Stimulated activated effector memory CD8-positive, alpha-beta T cell treated with anti-CD3 and anti-CD28 coated beads, Interleukin-12 subunit alpha, Interleukin-12 subunit beta, amount 100 ng/mL, for 72 hours (primary cell): ENCODE measurements around the gene LMAN2.
A peak's percentile ranks its signal among the peaks of the same experiment; 100 is the strongest.

ENCODE experiments used
- ATAC-seq: fragments of 150-1000 bp; cut with Tn5 transposase; 2 replicates; pipeline ENCODE4 v1.10.0; 2021
- DNase-seq, 2 donors: peaks; one replicate each; pipeline ENCODE4 v3.0.0; 2021 to 2022; ENCODE audit warnings: low spot score in 2 of 2
- H3K27ac Mint-ChIP-seq: one replicate; pipeline ENCODE4 v1.8.0; 2022; ENCODE audit warnings: mild to moderate bottlenecking, mixed read lengths
- H3K36me3 Mint-ChIP-seq: one replicate; pipeline ENCODE4 v1.8.0; 2022; ENCODE audit warnings: mild to moderate bottlenecking, mixed read lengths
- H3K4me1 Mint-ChIP-seq: one replicate; pipeline ENCODE4 v1.8.0; 2022; ENCODE audit warnings: mixed read lengths
- H3K4me3 Mint-ChIP-seq: one replicate; pipeline ENCODE4 v1.8.0; 2022; ENCODE audit warnings: mild to moderate bottlenecking, mixed read lengths
- H3K9me3 Mint-ChIP-seq: one replicate; pipeline ENCODE4 v1.8.0; 2022; ENCODE audit warnings: mixed read lengths

LMAN2 gene

DNA sequence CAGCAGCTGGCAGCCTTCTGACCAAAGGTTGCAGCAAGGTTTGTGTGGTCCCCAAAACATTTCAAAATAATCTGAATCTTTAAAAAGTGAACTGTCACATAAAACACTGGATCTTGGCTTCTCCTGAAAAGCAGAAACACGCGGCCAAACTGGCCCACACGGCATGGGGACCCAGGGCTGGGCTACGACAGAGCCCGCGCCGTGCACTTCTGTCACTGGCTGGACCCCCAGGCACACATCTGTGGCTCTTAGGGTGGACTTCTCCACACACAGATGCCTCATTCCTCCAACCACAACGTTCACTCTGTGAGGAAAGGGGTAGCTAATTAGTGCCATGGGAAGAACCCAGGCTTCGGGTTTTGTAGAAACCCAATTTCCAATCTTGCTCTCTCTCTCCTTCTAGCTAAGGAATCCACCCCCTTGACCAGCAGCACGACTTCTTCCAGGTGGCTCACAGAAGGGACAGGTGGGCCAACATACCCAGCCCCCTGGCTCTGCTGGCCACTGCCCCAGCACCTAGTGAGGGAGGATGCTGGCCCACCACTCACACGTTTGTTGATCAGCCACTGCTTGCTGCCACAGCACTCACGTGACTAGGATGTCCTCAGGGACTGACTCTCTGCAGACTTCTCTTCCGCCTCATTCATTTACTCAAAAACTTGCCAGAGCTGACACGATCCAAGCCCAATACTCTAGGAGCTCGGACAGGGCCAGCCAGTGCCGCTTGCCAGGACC, 17.9 kb downstream of the LMAN2 start:
- Mint-ChIP-seq H3K36me3 (peaks cover 83% of the 10 kb centered on the region), H3K27ac (peak overlapping the region; percentile 82), H3K4me3 (no peak overlapping the region), H3K9me3 (no peaks in the 10 kb centered on the region), H3K4me1 (peaks cover 47% of the 10 kb centered on the region)
- DNase-seq (no peak), ATAC-seq (no peak)

- H3K27ac Mint-ChIP-seq = peak overlapping the region; percentile 82
- no peak overlapping the region for H3K4me3 Mint-ChIP-seq
- ATAC-seq = no peak
These were observed 18.6 kb downstream of the LMAN2 start for GRCh38 chr5:177332896-177333260.

DNA sequence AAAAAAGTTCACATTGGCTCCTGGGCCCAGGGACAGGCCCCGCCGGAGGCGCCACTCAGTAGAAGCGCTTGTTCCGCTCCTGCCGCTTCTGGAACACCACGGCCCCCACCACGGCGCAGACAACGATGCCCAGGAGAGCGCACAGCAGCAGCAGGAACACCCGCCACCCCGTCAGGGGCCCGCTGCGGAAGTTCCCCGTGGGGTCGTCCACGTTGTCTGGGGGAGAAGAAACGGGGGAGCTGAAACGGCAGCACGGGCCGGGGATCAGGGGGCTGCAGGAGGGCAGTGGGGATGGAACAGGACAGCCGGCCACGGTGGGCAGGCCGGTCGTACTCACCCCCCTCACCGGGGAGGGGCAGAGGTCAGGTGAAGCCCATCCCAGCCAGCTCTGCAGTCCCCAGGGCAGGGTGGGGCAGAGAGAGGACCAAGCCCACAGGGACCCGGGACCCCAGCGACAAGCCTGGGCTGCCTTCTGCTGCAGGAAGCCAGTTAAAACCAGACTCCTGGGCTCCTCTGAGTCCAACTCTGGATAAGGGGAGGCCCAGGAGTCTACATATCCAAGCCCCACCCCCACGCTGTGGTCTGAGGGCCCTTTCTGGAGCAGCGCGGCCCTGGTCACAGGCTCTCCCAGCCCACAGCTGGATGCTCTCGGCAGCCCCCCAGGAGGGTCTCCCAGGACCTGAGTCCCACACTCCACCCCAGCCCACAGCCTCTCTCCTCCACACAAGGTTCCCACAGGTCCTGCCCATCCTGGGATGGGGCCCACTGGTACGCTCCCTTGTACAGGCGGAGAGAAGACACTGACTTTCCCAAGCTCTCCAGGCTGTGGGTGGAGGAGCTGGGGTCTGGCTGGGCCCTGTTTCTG, 19.2 kb downstream of the LMAN2 start:
- H3K36me3 Mint-ChIP-seq = peaks cover 87% of the 10 kb centered on the region
- peaks cover 59% of the 10 kb centered on the region for H3K4me1 Mint-ChIP-seq
- ATAC-seq (no peak), DNase-seq (no peak)
- peak overlapping the region; percentile 82 for H3K27ac Mint-ChIP-seq
- no peaks in the 10 kb centered on the region for H3K9me3 Mint-ChIP-seq
- no peak overlapping the region for H3K4me3 Mint-ChIP-seq

More at GRCh38 chr5:177332896-177333260, 18.6 kb downstream of the LMAN2 start:
- peaks cover 87% of the 10 kb centered on the region for H3K36me3 Mint-ChIP-seq
- H3K4me1 Mint-ChIP-seq = peaks cover 53% of the 10 kb centered on the region
- no peak for DNase-seq
- no peaks in the 10 kb centered on the region for H3K9me3 Mint-ChIP-seq

DNA sequence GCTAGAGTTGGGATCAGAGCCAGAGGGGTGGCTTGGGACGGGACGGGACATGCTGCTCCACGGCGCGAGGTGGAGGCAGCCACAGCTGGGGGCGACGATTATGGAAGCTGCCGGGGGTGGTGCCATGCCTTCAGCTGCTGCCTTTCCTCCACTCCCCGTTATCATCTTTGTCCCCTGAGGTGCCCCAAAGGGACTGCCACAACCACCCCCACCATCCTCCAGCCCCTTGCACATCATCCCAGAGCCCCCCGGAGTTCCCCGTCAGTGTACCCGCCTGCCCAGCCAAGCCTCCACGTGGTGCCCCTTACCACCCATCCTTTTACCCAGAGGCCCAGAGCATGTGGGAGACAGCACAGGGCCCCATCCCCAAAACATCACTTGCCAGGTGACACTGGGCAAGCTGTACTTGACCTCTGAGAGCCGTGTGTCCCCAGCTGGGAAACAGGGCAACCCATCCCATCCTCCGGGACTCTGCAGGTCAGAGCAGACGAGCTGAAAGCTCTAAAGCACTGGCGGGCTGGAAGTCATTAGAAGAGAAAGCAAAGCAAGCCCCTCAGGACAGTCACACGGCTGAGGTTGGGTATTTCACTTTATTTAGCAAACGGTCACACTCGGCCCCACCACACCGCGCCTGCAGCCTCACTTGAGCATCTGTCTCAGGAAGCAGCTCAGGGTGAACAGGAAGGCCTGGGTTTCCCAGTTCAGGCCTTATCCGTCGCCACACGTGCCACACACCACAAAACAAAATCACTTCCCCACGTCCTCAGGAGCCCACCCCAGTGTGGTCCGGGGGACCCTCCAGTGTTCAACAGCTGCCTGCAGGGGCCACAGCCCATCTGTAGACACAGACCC, 20.3 kb downstream of the LMAN2 start:
- no peak for ATAC-seq
- Mint-ChIP-seq H3K9me3 (no peaks in the 10 kb centered on the region), H3K4me3 (no peak overlapping the region), H3K4me1 (peaks cover 56% of the 10 kb centered on the region), H3K36me3 (peaks cover 89% of the 10 kb centered on the region), H3K27ac (peak overlapping the region; percentile 74)
- no peak for DNase-seq

DNA sequence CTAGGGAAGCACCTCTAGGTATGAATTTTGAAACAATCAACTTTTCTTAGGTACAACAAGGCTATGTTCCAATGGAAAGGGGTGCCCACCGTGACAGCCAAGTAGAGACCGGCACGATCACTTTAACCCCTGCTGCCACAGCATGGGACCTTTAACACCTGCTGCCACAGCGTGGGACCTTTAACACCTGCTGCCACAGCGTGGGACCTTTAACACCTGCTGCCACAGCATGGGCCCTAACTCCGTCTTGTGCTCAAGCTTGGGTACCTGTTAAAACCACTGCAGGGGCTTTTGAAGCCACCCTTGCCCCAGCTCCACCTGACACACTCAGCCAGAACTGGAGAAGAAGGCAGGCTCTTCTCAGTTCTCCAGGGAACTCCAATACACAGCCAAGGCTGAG, 21.6 kb downstream of the LMAN2 start:
- no peak overlapping the region for H3K27ac Mint-ChIP-seq
- ATAC-seq = no peak

GRCh38 chr5:177328545-177329231, 22.8 kb downstream of the LMAN2 start:
- peak overlapping the region; percentile 47 for H3K4me3 Mint-ChIP-seq
- H3K4me1 Mint-ChIP-seq = peaks cover 43% of the 10 kb centered on the region
- ATAC-seq = no peak
- peaks cover 68% of the 10 kb centered on the region for H3K36me3 Mint-ChIP-seq
- H3K9me3 Mint-ChIP-seq = no peaks in the 10 kb centered on the region
- no peak overlapping the region for H3K27ac Mint-ChIP-seq
- no peak for DNase-seq

More for the DNA sequence above, 21.6 kb downstream of the LMAN2 start:
- Mint-ChIP-seq H3K9me3 (no peaks in the 10 kb centered on the region), H3K36me3 (peaks cover 77% of the 10 kb centered on the region), H3K4me1 (peaks cover 49% of the 10 kb centered on the region), H3K4me3 (no peak overlapping the region)
- DNase-seq = no peak

DNA sequence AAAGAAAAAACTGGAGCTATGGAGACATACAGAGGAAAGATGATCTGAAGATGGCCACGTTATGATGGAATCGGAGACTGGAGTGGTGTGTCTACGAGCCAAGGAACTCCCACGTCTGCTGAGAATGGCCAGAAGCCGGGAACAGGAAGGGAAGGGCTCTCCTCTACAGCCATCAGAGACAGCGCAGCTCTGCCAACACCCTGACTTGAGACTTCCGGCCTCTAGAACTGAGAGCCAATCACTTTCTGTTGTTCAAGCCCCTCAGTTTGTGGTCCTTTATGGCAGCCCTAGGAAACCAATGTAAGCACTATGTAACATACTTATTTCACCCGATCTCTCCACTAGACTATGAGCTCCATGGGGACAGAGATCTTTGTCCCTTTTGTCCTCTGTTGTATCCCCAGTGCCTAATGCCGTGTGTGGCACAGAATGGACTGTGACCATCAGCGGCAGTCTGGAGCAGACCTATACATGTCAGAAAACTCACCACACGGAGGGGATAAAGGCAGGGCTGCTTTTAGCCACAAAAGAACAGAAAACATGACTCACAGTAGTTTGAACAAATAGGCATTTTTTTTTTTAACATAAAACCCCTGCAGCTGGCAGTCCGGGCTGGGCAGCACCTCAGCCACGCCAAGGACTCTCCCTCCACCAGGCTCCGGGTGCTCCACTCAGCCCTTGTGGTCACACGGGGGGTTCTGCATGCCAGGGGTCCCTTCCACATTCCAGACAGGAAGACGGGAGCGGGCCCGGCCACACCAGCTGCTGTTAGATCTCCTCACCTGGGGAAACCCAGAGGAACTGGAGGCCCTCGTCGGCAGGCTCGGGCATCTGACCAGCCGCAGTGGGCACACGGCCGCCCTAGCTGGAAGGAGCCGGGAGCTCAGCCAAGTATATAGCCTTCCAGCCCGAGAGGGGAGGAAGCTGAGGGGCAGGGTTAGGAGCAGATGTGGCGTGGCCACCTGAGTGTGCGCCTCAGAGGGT, 23.6 kb downstream of the LMAN2 start:
- H3K9me3 Mint-ChIP-seq = no peaks in the 10 kb centered on the region
- H3K4me3 Mint-ChIP-seq = peak overlapping the region; percentile 47
- ATAC-seq (peak; percentile 90), DNase-seq (no peak)
- H3K36me3 Mint-ChIP-seq = peaks cover 68% of the 10 kb centered on the region
- H3K27ac Mint-ChIP-seq = peak overlapping the region; percentile 80
- H3K4me1 Mint-ChIP-seq = peaks cover 38% of the 10 kb centered on the region

- Mint-ChIP-seq H3K36me3 (peaks cover 52% of the 10 kb centered on the region), H3K9me3 (no peaks in the 10 kb centered on the region), H3K4me1 (peaks cover 27% of the 10 kb centered on the region), H3K4me3 (no peak overlapping the region), H3K27ac (no peak overlapping the region)
- ATAC-seq (no peak), DNase-seq (no peak)
These were observed 25.5 kb downstream of the LMAN2 start for GRCh38 chr5:177325868-177326381.

GRCh38 chr5:177320879-177321278, 30.6 kb downstream of the LMAN2 start:
- H3K4me3 Mint-ChIP-seq = no peak overlapping the region
- H3K9me3 Mint-ChIP-seq = no peaks in the 10 kb centered on the region
- peaks cover 26% of the 10 kb centered on the region for H3K36me3 Mint-ChIP-seq
- no peak for DNase-seq
- no peak overlapping the region for H3K27ac Mint-ChIP-seq
- ATAC-seq = no peak
- peaks cover 12% of the 10 kb centered on the region for H3K4me1 Mint-ChIP-seq

DNA sequence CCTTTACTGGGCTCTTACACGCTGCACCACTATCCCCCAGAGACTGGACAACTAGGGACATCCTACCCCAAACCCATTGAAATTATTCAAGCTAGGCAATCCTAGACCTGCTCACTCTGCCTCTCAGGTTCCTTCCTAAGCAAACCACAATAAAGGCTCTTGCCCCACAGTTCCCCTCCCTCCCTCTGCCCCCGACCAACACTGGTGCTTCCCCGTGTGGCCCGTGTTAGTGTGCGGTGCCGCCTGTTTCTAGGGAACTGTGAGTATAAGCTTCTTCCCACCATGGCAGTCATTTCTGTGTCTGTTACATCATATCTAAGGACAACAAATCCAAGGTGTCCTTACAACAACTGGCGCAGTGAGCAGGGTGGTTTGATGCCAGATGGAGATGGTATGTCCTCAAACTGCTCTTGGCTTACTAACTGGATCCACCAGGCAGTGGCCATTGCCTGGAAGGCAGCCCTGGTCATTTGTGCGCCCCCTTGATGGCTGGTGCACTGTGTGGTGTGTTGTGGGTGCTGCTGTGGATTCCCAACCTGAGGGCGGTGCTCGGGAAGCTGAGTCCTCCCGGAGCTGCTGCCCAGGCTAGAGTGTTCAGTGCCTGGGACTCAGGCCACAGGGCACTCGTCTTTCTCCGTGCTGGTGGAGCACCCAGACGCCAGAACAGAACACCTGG, 31.4 kb downstream of the LMAN2 start:
- no peak overlapping the region for H3K27ac Mint-ChIP-seq
- DNase-seq = no peak
- no peaks in the 10 kb centered on the region for H3K9me3 Mint-ChIP-seq
- peaks cover 12% of the 10 kb centered on the region for H3K4me1 Mint-ChIP-seq
- ATAC-seq = no peak
- peaks cover 28% of the 10 kb centered on the region for H3K36me3 Mint-ChIP-seq
- H3K4me3 Mint-ChIP-seq = no peak overlapping the region

- peak; percentile 75 for ATAC-seq
- H3K4me1 Mint-ChIP-seq = peaks cover 20% of the 10 kb centered on the region
- no peak overlapping the region for H3K27ac Mint-ChIP-seq
- DNase-seq = peak; percentile 69 to 87
- no peak overlapping the region for H3K4me3 Mint-ChIP-seq
- peaks cover 19% of the 10 kb centered on the region for H3K36me3 Mint-ChIP-seq
- H3K9me3 Mint-ChIP-seq = no peaks in the 10 kb centered on the region
These were observed 33.5 kb downstream of the LMAN2 start for GRCh38 chr5:177317959-177318377.

GRCh38 chr5:177316005-177316404, 35.5 kb downstream of the LMAN2 start:
- Mint-ChIP-seq H3K4me1 (peaks cover 39% of the 10 kb centered on the region), H3K9me3 (no peaks in the 10 kb centered on the region), H3K36me3 (peaks cover 17% of the 10 kb centered on the region), H3K27ac (no peak overlapping the region), H3K4me3 (no peak overlapping the region)
- DNase-seq = no peak
- ATAC-seq = no peak

GRCh38 chr5:177315411-177315810, 36.1 kb downstream of the LMAN2 start:
- ATAC-seq (no peak), DNase-seq (no peak)
- Mint-ChIP-seq H3K4me3 (no peak overlapping the region), H3K4me1 (peaks cover 45% of the 10 kb centered on the region), H3K9me3 (no peaks in the 10 kb centered on the region), H3K36me3 (peaks cover 20% of the 10 kb centered on the region), H3K27ac (no peak overlapping the region)
